Inferior parietal cortex (tissue), 1 donor: ENCODE results near the gene LPIN2.

Experiments used
- DNase-seq: peaks from one replicate; pipeline ENCODE4 v3.0.0-alpha.2; 2016; ENCODE audit errors: extremely low spot score

Gene LPIN2

DNA sequence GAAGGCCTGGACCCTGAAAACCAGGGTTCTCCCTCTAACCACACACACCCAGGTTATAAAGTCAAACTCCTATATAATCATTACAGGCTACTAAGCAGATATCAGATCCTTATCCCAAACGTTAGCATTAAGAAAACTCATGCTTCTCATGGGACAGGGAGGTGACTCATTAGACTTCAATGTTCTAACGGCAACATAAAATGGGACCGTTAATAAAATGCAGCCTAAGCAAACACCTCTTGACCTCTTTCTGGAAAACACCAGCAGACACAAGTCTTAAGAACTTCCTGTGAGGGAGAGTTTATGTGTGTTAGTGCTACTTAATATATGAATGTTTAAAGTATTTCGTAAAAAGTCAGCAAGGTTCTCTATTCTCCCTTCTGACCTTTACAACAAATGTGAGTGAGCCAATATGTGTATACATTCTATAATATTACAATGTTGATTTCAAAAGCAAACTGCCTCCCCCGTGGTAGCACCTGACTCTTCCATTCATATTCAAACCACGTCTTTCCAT, 31.7 kb downstream of the LPIN2 start:
- no peak for DNase-seq

DNA sequence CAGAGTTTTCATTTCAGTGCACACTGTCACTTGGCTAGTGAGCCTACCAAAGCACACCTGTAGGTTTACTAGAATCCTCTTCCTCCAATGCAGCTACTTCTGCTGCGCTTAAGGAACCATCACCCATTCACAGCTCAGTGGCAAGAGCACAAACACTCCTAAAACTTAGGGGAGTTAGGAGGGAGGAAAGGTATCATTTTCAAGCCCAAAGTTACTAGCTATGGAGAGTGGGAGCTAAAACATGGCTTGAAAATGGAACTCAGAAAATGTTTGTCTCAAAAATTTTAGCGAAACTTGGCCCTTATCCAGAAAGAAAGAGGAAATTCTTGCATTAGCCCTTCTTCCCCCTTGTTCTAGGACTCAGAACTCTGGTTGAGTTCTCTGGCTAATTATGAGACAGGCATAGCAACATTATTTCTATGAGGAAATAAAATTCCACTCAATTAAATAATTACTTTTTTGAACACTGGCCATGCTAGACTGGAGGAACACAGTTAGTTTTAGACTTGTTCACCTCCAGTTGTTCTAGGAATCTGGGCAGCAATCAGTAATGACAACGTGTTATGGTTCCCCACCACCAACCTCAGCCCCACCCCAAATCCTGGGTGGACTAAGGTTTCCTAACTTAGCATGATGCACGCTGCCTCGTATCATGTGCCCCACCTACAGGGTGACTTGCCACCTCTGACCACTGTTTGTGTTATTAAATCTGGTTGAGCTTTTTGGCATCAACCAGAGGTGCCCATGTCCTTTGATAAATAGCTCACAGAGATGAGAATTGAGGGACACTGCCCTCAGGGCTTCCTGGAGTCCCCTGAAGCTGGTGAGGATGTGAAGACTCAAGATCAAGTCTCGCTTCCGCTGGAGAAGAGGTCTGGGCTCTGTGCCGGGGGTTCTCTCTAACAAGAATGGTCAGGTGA, 32.8 kb downstream of the LPIN2 start:
- no peak for DNase-seq

- DNase-seq: no peak
These were observed 33.8 kb downstream of the LPIN2 start for GRCh38 chr18:2979129-2979528.

DNA sequence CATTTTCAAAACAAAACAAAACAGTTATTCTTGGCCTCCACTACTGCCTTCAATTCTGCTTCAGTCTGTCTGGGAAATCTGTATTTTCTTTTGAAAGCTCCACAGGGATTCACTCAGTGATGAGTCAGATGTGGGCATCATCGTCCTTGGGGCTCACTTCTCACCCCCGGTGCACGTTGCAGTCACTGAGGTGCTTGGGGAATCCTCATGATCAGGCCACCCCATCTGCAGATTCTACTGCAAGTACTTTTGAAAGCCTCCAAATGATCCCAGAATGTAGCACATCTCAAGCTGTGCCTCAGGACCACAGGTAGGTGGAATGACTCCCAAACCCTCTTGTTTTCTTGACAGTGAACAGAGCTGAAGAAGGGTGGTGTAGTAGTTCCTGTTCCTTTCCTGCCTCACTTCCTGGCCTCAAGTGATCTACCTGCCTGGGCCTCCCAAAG, 34.3 kb downstream of the LPIN2 start:
- no peak for DNase-seq

- no peak for DNase-seq
These were observed 34.7 kb downstream of the LPIN2 start for GRCh38 chr18:2978208-2978607.

- DNase-seq: no peak
These were observed 36.5 kb downstream of the LPIN2 start for GRCh38 chr18:2976218-2977132.

DNA sequence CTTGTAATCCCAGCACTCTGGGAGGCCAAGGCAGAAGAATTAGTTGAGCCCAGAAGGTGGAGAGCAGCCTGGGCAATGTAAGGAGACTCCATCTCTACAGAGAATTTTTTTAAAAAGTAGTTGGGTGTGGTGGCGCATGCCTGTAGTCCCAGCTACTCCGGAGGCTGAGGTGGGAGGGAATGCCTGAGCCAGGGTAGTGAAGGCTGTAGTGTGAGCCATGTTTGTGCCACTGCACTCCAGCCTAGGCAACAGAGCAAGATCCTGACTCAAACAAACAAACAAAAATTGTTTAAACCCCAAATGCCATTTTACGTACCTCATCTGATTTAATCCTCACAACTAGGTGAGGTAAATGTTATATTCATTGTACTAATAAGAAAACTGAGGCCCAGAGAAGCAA, 38.2 kb downstream of the LPIN2 start:
- no peak for DNase-seq

GRCh38 chr18:2971741-2972552, 41.0 kb downstream of the LPIN2 start:
- DNase-seq: no peak

- DNase-seq: no peak
These were observed 41.9 kb downstream of the LPIN2 start for GRCh38 chr18:2970772-2971659.

GRCh38 chr18:2970344-2970743, 42.6 kb downstream of the LPIN2 start:
- no peak for DNase-seq

DNA sequence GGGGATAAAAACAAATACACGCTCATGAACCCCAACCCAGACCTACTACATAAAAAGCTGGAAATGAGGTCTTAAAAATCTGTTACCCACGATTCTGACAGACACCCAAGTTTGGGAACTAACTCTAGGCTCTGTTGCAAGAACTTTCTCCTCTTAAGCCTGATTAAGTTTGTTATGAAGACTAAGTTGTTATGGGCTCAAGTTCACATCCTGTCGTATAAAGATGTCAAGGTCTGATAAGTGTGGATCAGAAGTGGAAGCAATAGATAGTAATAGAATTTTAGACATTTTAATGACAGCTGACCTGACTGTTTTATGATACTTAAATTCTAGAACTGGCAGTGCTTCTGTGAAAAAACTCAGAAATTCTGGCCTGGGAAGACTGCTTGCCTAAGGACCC, 43.2 kb downstream of the LPIN2 start:
- no peak for DNase-seq

DNA sequence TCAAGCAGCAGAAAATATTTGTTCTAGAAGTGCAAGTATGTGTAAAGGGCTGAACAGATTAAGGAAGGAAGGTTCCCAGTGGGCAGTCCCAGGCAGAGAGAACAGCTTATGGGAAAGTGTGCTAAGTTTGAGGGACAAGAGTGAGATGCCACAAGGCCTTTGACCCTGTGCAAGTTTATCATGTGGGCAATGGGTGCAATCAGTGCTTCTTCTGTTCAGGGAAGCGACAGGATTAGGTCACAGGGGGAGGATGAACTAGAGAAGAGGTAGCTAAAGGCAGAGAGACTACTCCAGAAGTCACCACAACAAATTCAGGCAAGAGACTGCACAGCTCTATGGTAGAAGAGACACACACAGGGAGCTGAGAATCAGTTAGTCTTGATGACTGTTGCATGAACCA, 44.3 kb downstream of the LPIN2 start:
- no peak for DNase-seq

DNA sequence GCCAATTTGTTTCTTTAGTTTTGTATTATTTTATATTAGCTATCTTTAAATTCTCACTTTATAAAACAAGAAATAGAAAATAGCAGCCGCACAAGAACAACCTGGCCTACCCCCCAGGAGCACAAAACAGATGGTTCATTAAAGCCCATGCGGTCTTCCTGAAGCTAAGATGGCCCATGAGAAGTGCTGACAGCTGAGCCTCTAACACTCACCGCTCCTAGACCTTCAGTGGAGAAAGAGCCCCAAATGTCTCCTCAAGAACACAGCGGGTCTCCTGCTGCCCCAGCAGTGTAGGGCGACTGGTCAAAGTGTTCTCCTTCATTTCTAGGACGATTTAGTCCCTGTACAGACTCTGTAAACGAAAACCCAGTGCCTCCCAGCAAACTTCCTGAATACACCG, 45.1 kb downstream of the LPIN2 start:
- DNase-seq: no peak

DNA sequence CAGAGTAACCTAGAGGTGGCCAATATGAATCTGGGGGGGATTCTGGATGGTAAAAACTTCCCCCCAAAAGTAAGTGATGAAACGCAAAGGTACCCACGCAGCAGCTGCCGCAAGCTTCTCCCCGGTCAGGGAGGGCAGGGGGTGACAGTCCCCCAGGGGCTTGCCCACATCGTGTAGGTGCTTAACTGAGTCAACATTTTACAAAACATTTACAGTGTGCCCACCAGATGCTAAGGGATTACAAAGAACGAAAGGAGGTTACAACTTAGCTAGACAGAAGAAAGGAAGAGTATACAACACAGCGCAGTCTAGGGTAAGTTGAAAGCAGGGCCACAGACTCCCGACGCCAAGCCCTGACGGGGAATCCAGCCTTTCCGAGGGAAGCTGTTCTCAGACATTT, 45.6 kb downstream of the LPIN2 start:
- no peak for DNase-seq

GRCh38 chr18:2966560-2966959, 46.4 kb downstream of the LPIN2 start:
- DNase-seq: no peak

DNA sequence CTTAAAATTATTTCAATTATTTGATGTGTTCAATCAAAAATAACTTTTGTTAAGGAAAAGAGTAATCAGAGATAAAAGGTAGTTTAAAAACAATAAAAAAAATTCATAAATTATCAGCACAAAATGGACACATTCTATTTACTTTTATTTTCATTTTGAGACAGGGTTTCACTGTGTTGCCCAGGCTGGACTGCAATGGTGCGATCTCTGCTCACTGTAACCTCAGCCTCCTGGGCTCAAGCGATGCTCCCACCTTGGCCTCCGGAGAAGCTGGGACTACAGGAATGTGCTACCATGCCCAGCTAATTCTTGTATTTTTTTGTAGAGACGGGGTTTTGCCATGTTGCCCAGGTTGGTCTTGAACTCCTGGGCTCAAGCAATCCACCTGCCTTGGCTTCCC, 47.1 kb downstream of the LPIN2 start:
- DNase-seq: no peak

DNA sequence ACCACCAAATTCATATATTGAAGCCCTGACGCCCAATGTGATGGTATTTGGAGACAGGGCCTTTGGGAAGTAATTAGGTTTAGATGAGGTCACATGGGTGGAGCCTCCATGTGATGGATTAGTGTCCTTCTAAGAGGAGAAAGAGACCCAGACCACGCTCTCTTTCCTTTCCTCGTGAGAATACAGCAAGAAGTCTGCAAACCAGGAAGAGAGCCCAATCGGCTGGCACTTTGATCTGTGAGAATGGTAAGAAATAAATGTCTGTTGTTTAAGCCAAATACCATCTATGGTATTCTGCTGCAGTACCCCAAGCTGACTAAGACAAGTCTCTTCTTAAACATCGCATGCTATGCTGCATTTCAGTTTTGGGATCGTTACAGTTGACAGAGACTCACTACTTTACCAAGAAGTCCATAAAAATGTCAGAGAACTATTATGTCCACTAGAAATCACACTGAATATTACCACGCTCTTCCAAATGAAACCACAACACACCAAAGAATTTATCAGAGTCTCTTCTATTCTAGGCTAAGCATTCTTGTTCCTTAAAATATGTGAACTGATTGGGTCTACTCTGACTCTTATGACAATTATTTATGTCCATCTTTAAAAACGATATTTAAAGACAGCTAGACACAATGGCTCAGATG, 48.5 kb downstream of the LPIN2 start:
- no peak for DNase-seq
